ENCODE measurements around the gene FPR2. TPM values are rescaled to one million over a fixed set of nuclear protein-coding genes. Genes with fewer than 3 reads are reported as not detected.

Gene FPR2
- total RNA-seq, 4 donors from 2014 or later, result 0.34 TPM; not detected in 3

DNA sequence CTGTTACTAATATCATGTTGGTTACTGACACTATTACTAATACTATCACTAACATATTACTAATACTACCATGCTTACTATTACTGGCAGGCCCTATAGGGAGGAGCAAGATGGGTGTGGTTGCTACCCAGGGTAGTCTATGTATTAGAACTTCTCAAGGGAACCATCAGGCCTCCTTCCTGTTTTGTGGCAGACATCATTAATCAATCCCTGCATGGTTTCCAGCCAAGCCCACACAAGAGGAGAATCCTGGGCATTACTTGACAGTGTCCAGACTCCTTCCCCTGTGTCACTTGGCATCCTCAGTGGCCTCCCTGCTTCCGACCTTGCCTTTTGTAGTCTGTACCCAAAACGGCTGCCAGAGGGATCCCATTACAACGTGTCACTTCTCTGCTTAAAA lies 46.1 kb upstream of the FPR2 start:
- Histone ChIP-seq H3K4me3 (no peak overlapping the region), H3K27me3 (peaks cover 27% of the 10 kb centered on the region), H3K27ac (no peak overlapping the region), H3K4me1 (peaks cover 6% of the 10 kb centered on the region), H3K36me3 (no peaks in the 10 kb centered on the region), H3K9me3 (no peaks in the 10 kb centered on the region)
- no peak for DNase-seq (ENCODE audit: low spot score in 2 of 2)
- WGBS, result 71% methylated on average over 3 of the region's 3 CpGs
- TF ChIP-seq POLR2AphosphoS5 (IDR thresholded peaks at IDR 0.05), result no peak
- no peak for TF ChIP-seq POLR2A (IDR thresholded peaks at IDR 0.05)
- TF ChIP-seq EP300 (IDR thresholded peaks at IDR 0.05), result no peak
- TF ChIP-seq, protein P1, sequence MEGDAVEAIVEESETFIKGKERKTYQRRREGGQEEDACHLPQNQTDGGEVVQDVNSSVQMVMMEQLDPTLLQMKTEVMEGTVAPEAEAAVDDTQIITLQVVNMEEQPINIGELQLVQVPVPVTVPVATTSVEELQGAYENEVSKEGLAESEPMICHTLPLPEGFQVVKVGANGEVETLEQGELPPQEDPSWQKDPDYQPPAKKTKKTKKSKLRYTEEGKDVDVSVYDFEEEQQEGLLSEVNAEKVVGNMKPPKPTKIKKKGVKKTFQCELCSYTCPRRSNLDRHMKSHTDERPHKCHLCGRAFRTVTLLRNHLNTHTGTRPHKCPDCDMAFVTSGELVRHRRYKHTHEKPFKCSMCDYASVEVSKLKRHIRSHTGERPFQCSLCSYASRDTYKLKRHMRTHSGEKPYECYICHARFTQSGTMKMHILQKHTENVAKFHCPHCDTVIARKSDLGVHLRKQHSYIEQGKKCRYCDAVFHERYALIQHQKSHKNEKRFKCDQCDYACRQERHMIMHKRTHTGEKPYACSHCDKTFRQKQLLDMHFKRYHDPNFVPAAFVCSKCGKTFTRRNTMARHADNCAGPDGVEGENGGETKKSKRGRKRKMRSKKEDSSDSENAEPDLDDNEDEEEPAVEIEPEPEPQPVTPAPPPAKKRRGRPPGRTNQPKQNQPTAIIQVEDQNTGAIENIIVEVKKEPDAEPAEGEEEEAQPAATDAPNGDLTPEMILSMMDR (IDR thresholded peaks at IDR 0.05), result no peak

DNA sequence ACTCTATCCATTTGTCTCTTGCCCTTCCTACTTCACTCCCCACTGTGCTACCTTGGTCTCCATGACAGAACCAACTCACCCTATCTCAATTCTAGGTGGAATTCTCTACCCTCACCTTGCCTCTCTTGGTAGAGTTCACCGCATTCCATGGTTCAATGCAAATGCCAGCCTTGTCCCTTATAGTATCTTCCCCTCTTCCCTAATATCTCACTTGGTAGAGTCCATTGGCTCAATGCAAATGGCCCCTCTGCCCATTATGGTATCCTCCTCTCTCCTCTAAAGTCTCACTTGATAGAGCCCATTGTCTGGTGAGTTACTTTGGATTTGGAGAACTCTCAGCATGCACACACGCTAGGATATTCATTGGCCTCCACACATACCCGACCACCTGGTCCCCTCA lies 45.1 kb upstream of the FPR2 start:
- WGBS, result 93% methylated on average over 3 of the region's 3 CpGs
- Histone ChIP-seq H3K27me3 (peaks cover 32% of the 10 kb centered on the region), H3K27ac (no peak overlapping the region), H3K4me3 (no peak overlapping the region), H3K9me3 (no peaks in the 10 kb centered on the region), H3K36me3 (no peaks in the 10 kb centered on the region), H3K4me1 (peaks cover 10% of the 10 kb centered on the region)
- DNase-seq (ENCODE audit: low spot score in 2 of 2), result no peak
- TF ChIP-seq, protein P1 (IDR thresholded peaks at IDR 0.05), result no peak
- TF ChIP-seq POLR2A (IDR thresholded peaks at IDR 0.05) (no peak), EP300 (IDR thresholded peaks at IDR 0.05) (no peak), POLR2AphosphoS5 (IDR thresholded peaks at IDR 0.05) (no peak)

GRCh38 chr19:51716925-51717324 lies 44.1 kb upstream of the FPR2 start:
- TF ChIP-seq POLR2A (IDR thresholded peaks at IDR 0.05) (no peak), EP300 (IDR thresholded peaks at IDR 0.05) (no peak), POLR2AphosphoS5 (IDR thresholded peaks at IDR 0.05) (no peak)
- TF ChIP-seq, protein P1 (IDR thresholded peaks at IDR 0.05), result no peak
- no peak for DNase-seq (ENCODE audit: low spot score in 2 of 2)
- Histone ChIP-seq H3K4me3 (no peak overlapping the region), H3K27ac (no peak overlapping the region), H3K9me3 (no peaks in the 10 kb centered on the region), H3K36me3 (no peaks in the 10 kb centered on the region), H3K4me1 (peaks cover 12% of the 10 kb centered on the region), H3K27me3 (peaks cover 41% of the 10 kb centered on the region)
- WGBS, result 95% methylated on average over 11 of the region's 11 CpGs

DNA sequence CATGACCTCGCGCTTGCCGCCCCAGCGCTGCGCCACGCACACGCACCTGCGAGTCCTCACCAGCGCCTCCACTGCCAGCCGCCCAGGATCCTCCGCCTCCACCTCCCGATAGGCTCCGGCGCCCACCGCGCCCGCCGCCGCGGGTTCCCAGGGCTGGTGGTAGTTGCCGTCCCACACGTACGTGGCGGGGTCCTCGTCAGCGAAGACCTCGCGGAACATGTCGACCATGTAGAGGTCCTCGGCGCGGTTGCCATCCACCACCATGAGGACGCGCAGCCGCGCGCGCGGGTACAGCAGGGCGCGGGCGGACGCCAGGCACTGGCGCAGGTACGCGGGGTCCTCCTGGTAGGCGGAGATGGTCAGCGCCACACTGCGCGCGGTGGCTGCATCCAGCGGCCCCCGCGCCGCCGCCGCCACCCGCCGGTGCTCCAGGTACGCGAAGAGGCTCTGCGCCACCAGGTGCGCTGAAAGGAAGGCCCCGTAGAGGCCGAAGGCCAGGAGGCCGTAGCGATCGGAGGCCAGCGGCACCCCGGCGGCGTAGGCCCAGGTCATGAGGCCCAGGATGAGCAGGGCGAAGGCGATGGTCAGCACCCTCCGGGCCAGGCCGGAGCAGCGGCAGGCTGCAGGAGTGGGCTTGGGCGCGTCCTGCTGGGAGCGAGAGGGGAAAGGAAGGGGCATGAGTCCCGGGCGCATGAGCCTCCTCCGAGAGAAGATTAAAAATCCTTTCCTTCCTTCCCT lies 41.6 kb upstream of the FPR2 start:
- WGBS, result 46% methylated on average over 23 of the region's 83 CpGs
- peaks cover 21% of the 10 kb centered on the region for H3K4me1 ChIP-seq
- peak overlapping the region; percentile 26 for H3K4me3 ChIP-seq
- TF ChIP-seq POLR2AphosphoS5 (IDR thresholded peaks at IDR 0.05) (no peak), POLR2A (IDR thresholded peaks at IDR 0.05) (no peak), EP300 (IDR thresholded peaks at IDR 0.05) (no peak)
- TF ChIP-seq, protein P1 (IDR thresholded peaks at IDR 0.05), result no peak
- no peak overlapping the region for H3K27ac ChIP-seq
- H3K27me3 ChIP-seq, result peaks cover 56% of the 10 kb centered on the region
- no peaks in the 10 kb centered on the region for H3K9me3 ChIP-seq
- DNase-seq (ENCODE audit: low spot score in 2 of 2), result no peak
- H3K36me3 ChIP-seq, result no peaks in the 10 kb centered on the region

- TF ChIP-seq POLR2AphosphoS5 (IDR thresholded peaks at IDR 0.05) (no peak), EP300 (IDR thresholded peaks at IDR 0.05) (no peak), POLR2A (IDR thresholded peaks at IDR 0.05) (no peak)
- TF ChIP-seq, protein P1 (IDR thresholded peaks at IDR 0.05), result no peak
- Histone ChIP-seq H3K36me3 (no peaks in the 10 kb centered on the region), H3K4me1 (peaks cover 45% of the 10 kb centered on the region), H3K27me3 (peaks cover 67% of the 10 kb centered on the region), H3K9me3 (no peaks in the 10 kb centered on the region), H3K4me3 (no peak overlapping the region), H3K27ac (no peak overlapping the region)
- WGBS, result 40% methylated on average over 7 of the region's 7 CpGs
- DNase-seq (ENCODE audit: low spot score in 2 of 2), result no peak
Observed at GRCh38 chr19:51721905-51722304, 39.1 kb upstream of the FPR2 start.
